HG02763 (cell line): Measurements from ENCODE around the gene ATAD1.

Experiments
- ATAC-seq: cut with Tn5 transposase; IDR thresholded peaks from one replicate; pipeline ENCODE4 v1.9.1; 2021; ENCODE audit warnings: mild to moderate bottlenecking, moderate library complexity; ENCODE audit not compliant: unreplicated experiment

ATAD1 gene

GRCh38 chr10:87721781-87722180, 96.2 kb downstream of the ATAD1 start:
- no peak for ATAC-seq

- no peak for ATAC-seq
These were observed 97.4 kb downstream of the ATAD1 start for GRCh38 chr10:87720665-87721064.

- no peak for ATAC-seq
These were observed 101.7 kb downstream of the ATAD1 start for GRCh38 chr10:87716348-87716670.

GRCh38 chr10:87715552-87716347, 102.3 kb downstream of the ATAD1 start:
- no peak for ATAC-seq

GRCh38 chr10:87713707-87714106, 104.3 kb downstream of the ATAD1 start:
- ATAC-seq, result no peak

GRCh38 chr10:87712913-87713616, 105.0 kb downstream of the ATAD1 start:
- ATAC-seq, result no peak

GRCh38 chr10:87707254-87707653, 110.8 kb downstream of the ATAD1 start:
- ATAC-seq, result no peak

GRCh38 chr10:87706731-87707130, 111.3 kb downstream of the ATAD1 start:
- no peak for ATAC-seq

- ATAC-seq, result no peak
These were observed 112.7 kb downstream of the ATAD1 start for GRCh38 chr10:87705339-87705738.

- ATAC-seq, result no peak
These were observed 114.3 kb downstream of the ATAD1 start for GRCh38 chr10:87703771-87704170.

- ATAC-seq, result no peak
These were observed 115.1 kb downstream of the ATAD1 start for GRCh38 chr10:87702973-87703294.

- no peak for ATAC-seq
These were observed 115.6 kb downstream of the ATAD1 start for GRCh38 chr10:87702260-87702972.
